AG04449 (cell line): ENCODE measurements around the gene WIZ.
"Not testable (repeated sequence)": the region's sequence is repeated elsewhere in the genome, so short reads cannot be mapped to it uniquely, and the experiment has no call there.

Experiments
- CTCF ChIA-PET: fragments of 350-600 bp; formaldehyde crosslinking; extraction: SDS; loops from one replicate; lab custom pipeline; 2021; ENCODE audit warnings: antibody characterized with exemption; lab: Yijun Ruan, JAX
- POLR2A ChIA-PET: fragments of 400-600, 350-600 bp; formaldehyde crosslinking; extraction: SDS; loops from one replicate; lab custom pipeline; 2020; ENCODE audit warnings: antibody characterized with exemption, inconsistent platforms; lab: Yijun Ruan, JAX
- DNase-seq: peaks from one replicate; pipeline ENCODE4 v3.0.0-alpha.2; 2010; ENCODE audit warnings: low read depth, low spot score
- H3K4me3 ChIP-seq: 2 replicates; pipeline ENCODE4 v1.5.1; 2011; ENCODE audit warnings: low read depth, mild to moderate bottlenecking, control low read depth, low read length
- CTCF ChIP-seq: IDR thresholded peaks from one replicate; pipeline ENCODE4 v1.5.1; 2011; ENCODE audit warnings: mild to moderate bottlenecking, moderate library complexity, low read length, control low read depth, inconsistent platforms; ENCODE audit not compliant: insufficient read depth; ENCODE audit errors: missing control alignments

WIZ gene

GRCh38 chr19:15412832-15413231 lies 36.9 kb downstream of the WIZ start:
- ChIA-PET POLR2A (no interaction called here), CTCF (interaction anchor here (0.6 to 1.4 kb wide), 3 partner anchors 149 to 202 kb away, joined by 3 read pairs; no protein-coding TSS in a partner anchor)
- no peak for TF ChIP-seq CTCF
- H3K4me3 ChIP-seq = no peak overlapping the region
- no peak for DNase-seq

- CTCF ChIA-PET, DNase-seq, H3K4me3 ChIP-seq: not testable (repeated sequence)
- POLR2A ChIA-PET = interaction anchor here (2.5 kb wide), 1 partner anchor 8 kb away, joined by 13 read pairs; the partner anchor contains the start of gene AKAP8L
These were observed 38.4 kb downstream of the WIZ start for GRCh38 chr19:15411351-15411750.

GRCh38 chr19:15404780-15405211 lies 45.0 kb downstream of the WIZ start:
- no peak for DNase-seq
- H3K4me3 ChIP-seq = no peak overlapping the region
- ChIA-PET POLR2A (no interaction called here), CTCF (no interaction called here)
- no peak for TF ChIP-seq CTCF

GRCh38 chr19:15404097-15404779 lies 45.5 kb downstream of the WIZ start:
- POLR2A ChIA-PET = interaction anchor here (0.6 kb wide), 1 partner anchor 52 kb away, joined by 3 read pairs; no protein-coding TSS in a partner anchor
- DNase-seq = no peak
- no peak overlapping the region for H3K4me3 ChIP-seq
- no peak for TF ChIP-seq CTCF
- CTCF ChIA-PET = no interaction called here

GRCh38 chr19:15403151-15403531 lies 46.6 kb downstream of the WIZ start:
- TF ChIP-seq CTCF = no peak
- ChIA-PET POLR2A (no interaction called here), CTCF (no interaction called here)
- DNase-seq = no peak
- no peak overlapping the region for H3K4me3 ChIP-seq

GRCh38 chr19:15402411-15403150 lies 47.2 kb downstream of the WIZ start:
- CTCF ChIA-PET = no interaction called here
- no peak for TF ChIP-seq CTCF
- POLR2A ChIA-PET = no interaction called here
- H3K4me3 ChIP-seq = no peak overlapping the region
- DNase-seq = no peak
